ENCODE measurements around the gene ARRB1.
A peak's percentile ranks its signal among the peaks of the same experiment; 100 is the strongest.

The ARRB1 gene

GRCh38 chr11:75356613-75357012 lies 5.2 kb upstream of the ARRB1 start:
- no peak for TF ChIP-seq JUND (IDR thresholded peaks at IDR 0.05; ENCODE audit: low read depth)
- in situ Hi-C loops (cut with HindIII; ENCODE audit: low pct_unique_long_range_greater_than_20kb, low sequenced_read_pairs) = no loop called here
- no peak for DNase-seq (ENCODE audit: low read depth in 1 of 2, low spot score in 1 of 2)

- TF ChIP-seq JUND (IDR thresholded peaks at IDR 0.05; ENCODE audit: low read depth) = no peak
- in situ Hi-C loops (cut with HindIII; ENCODE audit: low pct_unique_long_range_greater_than_20kb, low sequenced_read_pairs) = no loop called here
- DNase-seq (ENCODE audit: low read depth in 1 of 2, low spot score in 1 of 2) = no peak
Measured at GRCh38 chr11:75355051-75355450, 3.6 kb upstream of the ARRB1 start.

- TF ChIP-seq JUND (IDR thresholded peaks at IDR 0.05; ENCODE audit: low read depth) = no peak
- in situ Hi-C loops (cut with HindIII; ENCODE audit: low pct_unique_long_range_greater_than_20kb, low sequenced_read_pairs) = no loop called here
- no peak for DNase-seq (ENCODE audit: low read depth in 1 of 2, low spot score in 1 of 2)
Measured at GRCh38 chr11:75352588-75353206, 1.2 kb upstream of the ARRB1 start.

- no peak for TF ChIP-seq JUND (IDR thresholded peaks at IDR 0.05; ENCODE audit: low read depth)
- in situ Hi-C loops (cut with HindIII; ENCODE audit: low pct_unique_long_range_greater_than_20kb, low sequenced_read_pairs) = no loop called here
- DNase-seq (ENCODE audit: low read depth in 1 of 2, low spot score in 1 of 2) = peak; percentile 66 to 83
Measured at GRCh38 chr11:75351791-75352587, 528 bp upstream of the ARRB1 start.

- in situ Hi-C loops (cut with HindIII; ENCODE audit: low pct_unique_long_range_greater_than_20kb, low sequenced_read_pairs) = no loop called here
- no peak for TF ChIP-seq JUND (IDR thresholded peaks at IDR 0.05; ENCODE audit: low read depth)
- peak; percentile 60 to 78 for DNase-seq (ENCODE audit: low read depth in 1 of 2, low spot score in 1 of 2)
Measured at GRCh38 chr11:75350743-75351540, 519 bp downstream of the ARRB1 start.

- DNase-seq (ENCODE audit: low read depth in 1 of 2, low spot score in 1 of 2) = no peak
- TF ChIP-seq JUND (IDR thresholded peaks at IDR 0.05; ENCODE audit: low read depth) = no peak
- in situ Hi-C loops (cut with HindIII; ENCODE audit: low pct_unique_long_range_greater_than_20kb, low sequenced_read_pairs) = no loop called here
Measured at GRCh38 chr11:75350122-75350742, 1.2 kb downstream of the ARRB1 start.

GRCh38 chr11:75349521-75350116 lies 1.8 kb downstream of the ARRB1 start:
- in situ Hi-C loops (cut with HindIII; ENCODE audit: low pct_unique_long_range_greater_than_20kb, low sequenced_read_pairs) = no loop called here
- no peak for DNase-seq (ENCODE audit: low read depth in 1 of 2, low spot score in 1 of 2)
- TF ChIP-seq JUND (IDR thresholded peaks at IDR 0.05; ENCODE audit: low read depth) = no peak

GRCh38 chr11:75347781-75348566 lies 3.5 kb downstream of the ARRB1 start:
- TF ChIP-seq JUND (IDR thresholded peaks at IDR 0.05; ENCODE audit: low read depth) = no peak
- no peak for DNase-seq (ENCODE audit: low read depth in 1 of 2, low spot score in 1 of 2)
- in situ Hi-C loops (cut with HindIII; ENCODE audit: low pct_unique_long_range_greater_than_20kb, low sequenced_read_pairs) = no loop called here

GRCh38 chr11:75346912-75347647 lies 4.4 kb downstream of the ARRB1 start:
- no peak for TF ChIP-seq JUND (IDR thresholded peaks at IDR 0.05; ENCODE audit: low read depth)
- no peak for DNase-seq (ENCODE audit: low read depth in 1 of 2, low spot score in 1 of 2)
- in situ Hi-C loops (cut with HindIII; ENCODE audit: low pct_unique_long_range_greater_than_20kb, low sequenced_read_pairs) = no loop called here

- in situ Hi-C loops (cut with HindIII; ENCODE audit: low pct_unique_long_range_greater_than_20kb, low sequenced_read_pairs) = no loop called here
- TF ChIP-seq JUND (IDR thresholded peaks at IDR 0.05; ENCODE audit: low read depth) = no peak
- no peak for DNase-seq (ENCODE audit: low read depth in 1 of 2, low spot score in 1 of 2)
Measured at GRCh38 chr11:75346296-75346695, 5.2 kb downstream of the ARRB1 start.

All from T47D (cell line).